GM12878 (cell line): ENCODE data around the gene ATG4B. TPM values are rescaled to one million over a fixed set of nuclear protein-coding genes. Genes with fewer than 3 reads are reported as not detected.
A peak's percentile ranks its signal among the peaks of the same experiment; 100 is the strongest.
"Not testable (repeated sequence)": the region's sequence is repeated elsewhere in the genome, so short reads cannot be mapped to it uniquely, and the experiment has no call there.

ENCODE experiments used
- ATAC-seq: fragments of 200-7000 bp; cut with Tn5 transposase; 3 replicates; pipeline ENCODE4 v1.9.1; 2020; ENCODE audit warnings: mild to moderate bottlenecking, moderate library complexity
- BruUV-seq: library from RNA; stranded (reverse); fragments of 400-500 nt; replicated peaks from 2 replicates; lab custom pipeline; 2021; lab: Mats Ljungman, UMichigan
- CTCF ChIA-PET: fragments of 300-600 bp; sonication (Branson Sonifier 250); formaldehyde crosslinking; extraction: SDS; loops from one replicate; lab custom pipeline; 2021; ENCODE audit warnings: inconsistent platforms; lab: Yijun Ruan, JAX
- POLR2A ChIA-PET: fragments of 350-600 bp; formaldehyde crosslinking; extraction: SDS; loops from one replicate; lab custom pipeline; 2021; ENCODE audit warnings: inconsistent platforms; lab: Charles Lee
- RAD21 ChIA-PET: fragments of 300-600 bp; sonication (Branson Sonifier 250); formaldehyde crosslinking; loops from one replicate; lab custom pipeline; 2023; ENCODE audit warnings: antibody characterized with exemption; ENCODE audit not compliant: unreplicated experiment; lab: Charles Lee
- SMC1A ChIA-PET: fragments of 300-600 bp; sonication (Branson Sonifier 250); formaldehyde crosslinking; loops from one replicate; lab custom pipeline; 2023; ENCODE audit not compliant: unreplicated experiment, uncharacterized antibody; lab: Charles Lee
- DNase-seq: peaks from one replicate; pipeline ENCODE4 v3.0.0-alpha.2; 2011; ENCODE audit warnings: low read depth, low spot score
- FAIRE-seq: peaks from 3 replicates; lab custom pipeline; 2011; peaks lifted over from hg19 to GRCh38; lab: Jason Lieb, UNC
- H2AFZ ChIP-seq: 2 replicates; pipeline ENCODE4 v1.6.0; 2011; ENCODE audit warnings: low read depth, low read length, control low read depth; ENCODE audit not compliant: control insufficient read depth
- H3K27ac ChIP-seq: 2 replicates; pipeline ENCODE4 v1.5.1; 2011; ENCODE audit warnings: control low read depth; ENCODE audit not compliant: control insufficient read depth, insufficient read depth
- H3K27me3 ChIP-seq, 2 experiments: replicated peaks in 1 of 2; 2 replicates each; pipeline versions ENCODE4 v1.6.0 to v1.6.1; 2011; ENCODE audit warnings: low read length in 1 of 2; ENCODE audit not compliant: control insufficient read depth in 2 of 2, insufficient read depth in 2 of 2
- H3K36me3 ChIP-seq, 2 experiments: 2 replicates each; pipeline ENCODE4 v1.5.1; 2011; ENCODE audit warnings: low read length in 1 of 2; ENCODE audit not compliant: control insufficient read depth in 2 of 2, insufficient read depth in 2 of 2
- H3K4me1 ChIP-seq: 2 replicates; pipeline ENCODE4 v1.6.1; 2011; ENCODE audit warnings: mild to moderate bottlenecking, low read length, moderate library complexity, mixed read lengths; ENCODE audit not compliant: control insufficient read depth, insufficient read depth
- H3K4me2 ChIP-seq: 2 replicates; pipeline ENCODE4 v1.6.0; 2011; ENCODE audit warnings: control low read depth; ENCODE audit not compliant: control insufficient read depth, insufficient read depth
- H3K4me3 ChIP-seq: fragments of 200-600 bp; sonication (generic); 2 replicates; pipeline ENCODE4 v1.5.1; 2016
- H3K79me2 ChIP-seq: 2 replicates; pipeline ENCODE4 v1.6.0; 2011; ENCODE audit warnings: low read length; ENCODE audit not compliant: control insufficient read depth, insufficient read depth
- H3K9ac ChIP-seq: 2 replicates; pipeline ENCODE4 v1.8.0; 2011; ENCODE audit warnings: low read length, control low read depth, mixed read lengths; ENCODE audit not compliant: control insufficient read depth, insufficient read depth
- H3K9me3 ChIP-seq: replicated peaks from 3 replicates; pipeline ENCODE4 v1.5.1; 2011; ENCODE audit warnings: mild to moderate bottlenecking, low read length; ENCODE audit not compliant: control insufficient read depth, insufficient read depth
- H4K20me1 ChIP-seq: 2 replicates; pipeline ENCODE4 v1.6.0; 2011; ENCODE audit not compliant: control insufficient read depth, insufficient read depth
- ATF2 ChIP-seq: IDR thresholded peaks from 2 replicates; pipeline ENCODE4 v1.6.1; 2012; ENCODE audit warnings: low read length, inconsistent platforms
- BCL11A ChIP-seq: IDR thresholded peaks from 2 replicates; pipeline ENCODE4 v1.6.1; 2011; ENCODE audit warnings: low read depth, low read length
- CHD4 ChIP-seq: fragments of 200-600 bp; sonication (generic); IDR thresholded peaks from 2 replicates; pipeline ENCODE4 v1.6.1; 2016; ENCODE audit warnings: mild to moderate bottlenecking
- EED ChIP-seq: sonication (generic); IDR thresholded peaks from 2 replicates; pipeline ENCODE4 v1.6.1; 2016; ENCODE audit warnings: antibody characterized with exemption, low read depth
- HSF1 ChIP-seq: fragments of 150-350 bp; IDR thresholded peaks from 2 replicates; pipeline ENCODE4 v1.6.1; 2014; ENCODE audit warnings: mild to moderate bottlenecking, low read depth, low read length
- IRF3 ChIP-seq: fragments of 450-650 bp; IDR thresholded peaks from 2 replicates; pipeline ENCODE4 v1.6.1; 2014; ENCODE audit warnings: mild to moderate bottlenecking
- MYB ChIP-seq: fragments of 150-350 bp; IDR thresholded peaks from 2 replicates; pipeline ENCODE4 v1.6.1; 2014; ENCODE audit warnings: mild to moderate bottlenecking, low read depth, low read length, borderline replicate concordance
- SIN3A ChIP-seq: IDR thresholded peaks from 2 replicates; pipeline ENCODE4 v1.6.1; 2012; ENCODE audit warnings: low read depth, low read length, improper control_type of control experiment
- SMC3 ChIP-seq: IDR thresholded peaks from 2 replicates; pipeline ENCODE4 v1.6.1; 2011; ENCODE audit warnings: low read length, improper control_type of control experiment, borderline replicate concordance
- SREBF2 ChIP-seq: IDR thresholded peaks from 2 replicates; pipeline ENCODE4 v1.6.1; 2012; ENCODE audit warnings: mild to moderate bottlenecking, low read length
- SUZ12 ChIP-seq: fragments of 200-600 bp; sonication (generic); IDR thresholded peaks from one replicate; pipeline ENCODE4 v1.6.1; 2018; ENCODE audit warnings: antibody characterized with exemption, mild to moderate bottlenecking; ENCODE audit not compliant: unreplicated experiment
- ZNF384 ChIP-seq: IDR thresholded peaks from 2 replicates; pipeline ENCODE4 v1.6.1; 2012; ENCODE audit warnings: low read depth, mild to moderate bottlenecking, low read length, improper control_type of control experiment, borderline replicate concordance
- WGBS: methylation state at CpG from one replicate; pipeline ENCODE4 v1.1.6; 2016; ENCODE audit warnings: low lambda C conversion rate; ENCODE audit not compliant: insufficient replicate concordance, insufficient coverage; ENCODE audit errors: missing lambda C conversion rate; 5-methylcytosine and 5-hydroxymethylcytosine counted together
- in situ Hi-C: fragments of 300-500 bp; cut with MboI; formaldehyde crosslinking; loops from 9 replicates; pipeline ENCODE4 v1.14.3; 2018; ENCODE audit warnings: mixed read lengths
- intact Hi-C: fragments of 100-400 bp; cut with micrococcal nuclease; formaldehyde crosslinking; loops from one replicate; pipeline ENCODE4 v1.14.2; 2022; ENCODE audit not compliant: unreplicated experiment
- polyA plus RNA-seq, 11 experiments: library from polyadenylated mRNA; depleted of rRNA in 4 of 11; unstranded in 6 of 11; stranded (reverse) in 5 of 11; fragments of >200 nt; fragmentation: Nextera tagmentation in 4 of 11; fragmentation: Illumina TruSeq in 1 of 11; extraction: Ambion mirVana in 4 of 11; extraction: Trizol in 1 of 11; gene quantifications; 1 replicate in 1 of 11; 2 replicates in 10 of 11; pipeline versions ENCODE4 v1.2.1 to v1.2.3, GENCODE V29; 2011 to 2016; ENCODE audit warnings: inconsistent platforms in 2 of 11, missing spikeins in 2 of 11, low read depth in 1 of 11
- total RNA-seq, 4 experiments: library from RNA; depleted of rRNA in 3 of 4; stranded (reverse); fragments of >200 nt in 3 of 4; fragmentation: Illumina TruSeq in 1 of 4; extraction: Trizol in 1 of 4; gene quantifications; 2 replicates each; pipeline versions ENCODE4 v1.2.1 to v1.2.3, GENCODE V29; 2013 to 2021

The ATG4B gene
- total and polyA plus RNA-seq, 10 of the 15 experiments (the other 5 are each of a cell fraction or from before 2014, with no cell fraction given), result 5.8 to 84.1 (median 64.9) TPM

GRCh38 chr2:241637018-241637794, at the start of gene ATG4B, which contains the start of gene THAP4 (continued):
- no peak for TF ChIP-seq MYB
- no peak for TF ChIP-seq IRF3
- TF ChIP-seq CHD4, result no peak
- TF ChIP-seq SMC3, result no peak
- no peak for TF ChIP-seq BCL11A
- TF ChIP-seq EED, result no peak
- TF ChIP-seq ATF2, result no peak
- no peak for TF ChIP-seq SREBF2
- no peak for TF ChIP-seq ZNF384
- TF ChIP-seq SIN3A, result peak; percentile 75
- TF ChIP-seq HSF1, result no peak
- no peak for TF ChIP-seq SUZ12

GRCh38 chr2:241589863-241590262, 47.6 kb upstream of the ATG4B start:
- POLR2A ChIA-PET, FAIRE-seq: not testable (repeated sequence)

More at GRCh38 chr2:241589863-241590262, 47.6 kb upstream of the ATG4B start:
- SMC1A ChIA-PET, H3K27ac ChIP-seq, H2AFZ ChIP-seq, ATAC-seq, RAD21 ChIA-PET, H4K20me1 ChIP-seq, H3K9ac ChIP-seq, H3K27me3 ChIP-seq, in situ Hi-C loops, H3K4me3 ChIP-seq, DNase-seq, H3K4me2 ChIP-seq, CTCF ChIA-PET, H3K4me1 ChIP-seq, BruUV-seq, H3K79me2 ChIP-seq, intact Hi-C loops: not testable (repeated sequence)
- peaks cover 17% of the 10 kb centered on the region for H3K9me3 ChIP-seq
- peaks cover 8 to 10% of the 10 kb centered on the region in 2 experiments; a peak in 3 of 4 replicates for H3K36me3 ChIP-seq
- 95% methylated on average over 17 of the region's 17 CpGs for WGBS
